Fibroblast of the aortic adventitia (primary cell): ENCODE measurements around the gene ST8SIA2. TPM values are rescaled to one million over a fixed set of nuclear protein-coding genes. Genes with fewer than 3 reads are reported as not detected.

Experiments used
- DNase-seq: peaks from one replicate; pipeline ENCODE4 v3.0.0-alpha.2; 2010; ENCODE audit warnings: low read depth
- H3K4me3 ChIP-seq: 2 replicates; pipeline ENCODE4 v1.5.1; 2011; ENCODE audit warnings: low read depth, mild to moderate bottlenecking, control low read depth, low read length, moderate library complexity
- CTCF ChIP-seq: IDR thresholded peaks from 2 replicates; pipeline ENCODE4 v1.5.1; 2011; ENCODE audit warnings: mild to moderate bottlenecking, low read length, control low read depth, inconsistent platforms; ENCODE audit not compliant: insufficient read depth
- total RNA-seq: library from RNA; depleted of rRNA; stranded (reverse); fragments of >200 nt; gene quantifications from 2 replicates; pipeline ENCODE4 v1.2.3, GENCODE V29; 2012; ENCODE audit warnings: low replicate concordance

The ST8SIA2 gene
- total RNA-seq, 1 donor = not detected

DNA sequence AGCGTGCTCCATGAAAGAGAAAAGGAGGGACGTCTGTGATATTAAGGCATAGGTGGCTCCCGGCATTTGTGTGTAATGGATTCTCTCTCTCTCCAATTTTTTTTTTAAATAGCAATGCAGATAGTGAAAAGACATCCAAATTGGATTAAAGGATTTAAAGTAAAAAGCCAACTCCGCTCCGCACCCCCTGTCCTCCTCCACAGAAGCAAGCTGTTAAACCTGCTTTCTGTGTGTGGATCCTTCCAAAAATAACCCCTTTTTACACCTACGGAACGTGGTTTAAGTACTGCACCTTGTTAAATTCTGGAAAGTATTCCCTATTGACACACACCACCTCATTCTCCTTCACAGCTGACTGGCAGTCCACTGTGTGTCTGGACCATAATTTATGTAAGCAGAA lies 61.6 kb downstream of the ST8SIA2 start:
- H3K4me3 ChIP-seq = no peak overlapping the region
- DNase-seq = no peak
- no peak for TF ChIP-seq CTCF

- no peak overlapping the region for H3K4me3 ChIP-seq
- TF ChIP-seq CTCF = no peak
- DNase-seq = no peak
Measured at GRCh38 chr15:92457471-92458041, 63.9 kb downstream of the ST8SIA2 start.

DNA sequence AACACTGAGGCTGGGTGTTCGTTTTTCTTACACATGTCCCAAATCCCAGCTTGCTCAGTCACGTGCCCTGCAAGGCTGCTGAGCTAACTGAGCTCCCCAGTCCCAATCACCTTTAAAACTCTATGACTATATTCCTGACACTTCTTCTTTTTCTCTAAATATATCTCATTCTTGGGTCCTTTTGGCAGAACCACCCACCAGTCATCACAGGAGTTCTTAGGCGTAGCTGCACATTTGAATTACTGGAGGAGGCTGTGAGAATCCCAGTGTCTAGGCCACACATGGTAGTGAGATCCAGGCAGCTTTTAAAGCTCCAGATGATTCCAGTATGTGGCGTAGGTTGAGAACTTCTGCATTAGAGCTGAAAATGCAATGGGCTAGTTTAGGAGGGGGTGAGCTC lies 66.3 kb downstream of the ST8SIA2 start:
- no peak overlapping the region for H3K4me3 ChIP-seq
- no peak for TF ChIP-seq CTCF
- no peak for DNase-seq

GRCh38 chr15:92462424-92463125 lies 68.9 kb downstream of the ST8SIA2 start:
- no peak for DNase-seq
- TF ChIP-seq CTCF = no peak
- H3K4me3 ChIP-seq = no peak overlapping the region

- DNase-seq = no peak
- H3K4me3 ChIP-seq = no peak overlapping the region
- TF ChIP-seq CTCF = no peak
Measured at GRCh38 chr15:92463352-92463751, 69.7 kb downstream of the ST8SIA2 start.

GRCh38 chr15:92463826-92464225 lies 70.1 kb downstream of the ST8SIA2 start:
- no peak for DNase-seq
- no peak for TF ChIP-seq CTCF
- H3K4me3 ChIP-seq = no peak overlapping the region
